Measurements from ENCODE around the gene PLEK2.

DNA sequence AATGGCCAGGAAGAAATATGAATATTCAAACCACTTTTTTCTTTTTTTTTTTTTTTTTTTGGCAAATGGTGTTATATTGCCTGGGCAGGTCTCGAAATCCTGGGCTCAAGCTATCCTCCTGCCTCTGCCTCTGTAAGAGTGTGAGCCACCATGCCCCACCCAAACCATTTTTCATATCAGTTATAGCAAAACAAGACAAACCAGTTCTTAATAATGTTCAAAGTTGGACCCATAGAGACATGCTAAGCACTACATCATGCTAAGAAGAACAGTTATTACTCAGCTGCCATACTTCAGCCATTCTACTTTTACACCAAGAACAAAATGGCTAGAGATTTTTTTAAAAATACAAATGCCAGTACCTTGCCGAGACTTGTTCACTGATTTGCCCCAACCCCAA is 26.3 kb downstream of the PLEK2 start:
- TF ChIP-seq, protein P1, sequence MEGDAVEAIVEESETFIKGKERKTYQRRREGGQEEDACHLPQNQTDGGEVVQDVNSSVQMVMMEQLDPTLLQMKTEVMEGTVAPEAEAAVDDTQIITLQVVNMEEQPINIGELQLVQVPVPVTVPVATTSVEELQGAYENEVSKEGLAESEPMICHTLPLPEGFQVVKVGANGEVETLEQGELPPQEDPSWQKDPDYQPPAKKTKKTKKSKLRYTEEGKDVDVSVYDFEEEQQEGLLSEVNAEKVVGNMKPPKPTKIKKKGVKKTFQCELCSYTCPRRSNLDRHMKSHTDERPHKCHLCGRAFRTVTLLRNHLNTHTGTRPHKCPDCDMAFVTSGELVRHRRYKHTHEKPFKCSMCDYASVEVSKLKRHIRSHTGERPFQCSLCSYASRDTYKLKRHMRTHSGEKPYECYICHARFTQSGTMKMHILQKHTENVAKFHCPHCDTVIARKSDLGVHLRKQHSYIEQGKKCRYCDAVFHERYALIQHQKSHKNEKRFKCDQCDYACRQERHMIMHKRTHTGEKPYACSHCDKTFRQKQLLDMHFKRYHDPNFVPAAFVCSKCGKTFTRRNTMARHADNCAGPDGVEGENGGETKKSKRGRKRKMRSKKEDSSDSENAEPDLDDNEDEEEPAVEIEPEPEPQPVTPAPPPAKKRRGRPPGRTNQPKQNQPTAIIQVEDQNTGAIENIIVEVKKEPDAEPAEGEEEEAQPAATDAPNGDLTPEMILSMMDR (IDR thresholded peaks at IDR 0.05), result no peak
- no peak for TF ChIP-seq POLR2A (IDR thresholded peaks at IDR 0.05)
